ENCODE data around the gene CENPF.
"Not testable (repeated sequence)": the region's sequence is repeated elsewhere in the genome, so short reads cannot be mapped to it uniquely, and the experiment has no call there.

Gene CENPF

DNA sequence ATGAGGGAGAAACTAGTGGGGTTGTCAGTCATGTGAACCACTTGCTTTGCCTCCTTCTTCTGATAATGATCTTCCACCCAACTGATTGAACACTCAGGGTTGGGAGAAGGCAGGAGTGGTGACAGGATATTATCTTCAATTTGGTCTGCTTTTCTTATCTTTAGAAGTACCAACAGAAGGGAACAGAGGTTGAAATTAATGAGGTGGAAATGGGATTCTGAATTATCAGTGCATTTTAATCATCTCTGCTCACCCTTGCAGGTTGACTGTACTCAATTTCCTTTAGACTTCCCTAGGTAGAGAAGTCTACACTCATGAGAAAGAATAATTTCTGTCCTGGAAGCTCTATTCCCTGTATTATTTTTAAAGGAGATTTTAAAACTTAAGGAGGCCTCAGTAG lies 31.7 kb upstream of the CENPF start:
- Histone ChIP-seq H3K4me2 (ENCODE audit: low read length) (no peak overlapping the region), H3K9me2 (replicated peaks; ENCODE audit: control insufficient read depth, low read length) (no peaks in the 10 kb centered on the region), H3K4me3 (ENCODE audit: low read length) (no peak overlapping the region), H3K9me3 (ENCODE audit: control insufficient read depth, insufficient read depth, low read length) (peaks cover 4% of the 10 kb centered on the region; the same call in 1 of the 2 replicates), H3K79me2 (ENCODE audit: control insufficient read depth, low read length) (no peaks in the 10 kb centered on the region), H4K20me1 (ENCODE audit: control insufficient read depth, insufficient read depth, low read depth, low read length) (no peaks in the 10 kb centered on the region), H3K36me3 (ENCODE audit: control insufficient read depth, low read length) (no peaks in the 10 kb centered on the region), H3K27me3 (ENCODE audit: control insufficient read depth, low read length) (0 out of 2 replicates have a peak, but pooled peaks cover 3% of the 10 kb centered on the region), H3K4me1 (ENCODE audit: control insufficient read depth, low read length) (no peaks in the 10 kb centered on the region), H3F3A (ENCODE audit: control insufficient read depth, insufficient read depth) (no peaks in the 10 kb centered on the region), H3K27ac (ENCODE audit: low read depth, low read length) (no peak overlapping the region)
- TF ChIP-seq CTCF (IDR thresholded peaks at IDR 0.05; ENCODE audit: low read depth, low read length, poor library complexity, severe bottlenecking), result no peak
- TF ChIP-seq EZH2phosphoT487 (IDR thresholded peaks at IDR 0.05; ENCODE audit: borderline replicate concordance, low read length), result no peak

DNA sequence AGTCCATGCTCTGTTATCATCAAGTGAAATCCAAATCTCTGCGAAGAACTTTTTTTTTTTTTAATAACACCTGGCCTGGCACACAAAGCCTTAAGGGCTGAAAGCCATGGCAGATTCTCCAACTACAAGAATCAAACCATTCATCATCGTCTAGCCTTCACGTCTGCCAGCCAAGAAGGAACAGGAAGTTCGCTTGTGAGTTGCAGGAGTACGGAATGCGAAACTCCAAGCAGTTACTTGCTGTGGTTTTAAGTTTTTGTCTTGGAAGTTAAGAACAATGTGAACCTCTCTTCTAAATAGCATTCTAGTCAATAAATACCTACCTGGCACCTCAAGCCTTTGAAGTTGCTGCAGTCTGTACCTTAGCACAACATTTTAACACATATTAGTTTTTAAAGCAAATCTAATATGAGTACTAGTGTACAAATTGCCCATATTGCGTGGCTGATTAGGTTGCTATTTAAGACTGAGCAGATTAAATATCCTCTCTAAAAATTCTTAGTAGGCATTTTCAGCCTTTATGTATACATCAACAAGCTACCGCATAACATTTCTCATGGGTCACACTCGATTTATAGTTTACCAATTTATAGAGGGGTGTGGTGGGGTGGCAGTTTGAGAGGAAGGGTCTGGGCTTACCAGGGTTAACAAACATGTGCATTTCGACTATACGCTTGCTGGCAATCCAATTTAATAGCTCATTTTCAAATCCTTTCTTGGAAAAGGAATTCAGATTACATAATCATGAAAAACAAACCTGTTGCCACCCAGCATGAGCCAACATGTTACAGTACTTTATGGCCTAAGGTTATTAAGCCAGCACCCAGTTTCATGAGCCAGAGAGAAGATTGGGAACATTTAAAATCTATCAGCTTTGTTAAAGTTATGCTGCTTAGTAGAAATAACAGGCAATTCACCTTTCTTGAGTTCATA lies 29.3 kb upstream of the CENPF start:
- H3K4me2 ChIP-seq (ENCODE audit: low read length), result no peak overlapping the region
- peaks cover 4% of the 10 kb centered on the region; the same call in 1 of the 2 replicates for H3K9me3 ChIP-seq (ENCODE audit: control insufficient read depth, insufficient read depth, low read length)
- TF ChIP-seq EZH2phosphoT487 (IDR thresholded peaks at IDR 0.05; ENCODE audit: borderline replicate concordance, low read length) (no peak), CTCF (IDR thresholded peaks at IDR 0.05; ENCODE audit: low read depth, low read length, poor library complexity, severe bottlenecking) (no peak)
- no peaks in the 10 kb centered on the region for H3K79me2 ChIP-seq (ENCODE audit: control insufficient read depth, low read length)
- no peaks in the 10 kb centered on the region for H3K36me3 ChIP-seq (ENCODE audit: control insufficient read depth, low read length)
- no peaks in the 10 kb centered on the region for H3F3A ChIP-seq (ENCODE audit: control insufficient read depth, insufficient read depth)
- H3K9me2 ChIP-seq (replicated peaks; ENCODE audit: control insufficient read depth, low read length), result no peaks in the 10 kb centered on the region
- no peak overlapping the region for H3K4me3 ChIP-seq (ENCODE audit: low read length)
- H3K27ac ChIP-seq (ENCODE audit: low read depth, low read length), result no peak overlapping the region
- H4K20me1 ChIP-seq (ENCODE audit: control insufficient read depth, insufficient read depth, low read depth, low read length), result no peaks in the 10 kb centered on the region
- 0 out of 2 replicates have a peak, but pooled peaks cover 3% of the 10 kb centered on the region for H3K27me3 ChIP-seq (ENCODE audit: control insufficient read depth, low read length)
- no peaks in the 10 kb centered on the region for H3K4me1 ChIP-seq (ENCODE audit: control insufficient read depth, low read length)

GRCh38 chr1:214574598-214575411 lies 28.2 kb upstream of the CENPF start:
- no peak overlapping the region for H3K27ac ChIP-seq (ENCODE audit: low read depth, low read length)
- 0 out of 2 replicates have a peak, but pooled peaks cover 3% of the 10 kb centered on the region for H3K27me3 ChIP-seq (ENCODE audit: control insufficient read depth, low read length)
- no peaks in the 10 kb centered on the region for H3K36me3 ChIP-seq (ENCODE audit: control insufficient read depth, low read length)
- H3K9me3 ChIP-seq (ENCODE audit: control insufficient read depth, insufficient read depth, low read length), result peaks cover 4% of the 10 kb centered on the region; the same call in 1 of the 2 replicates
- TF ChIP-seq EZH2phosphoT487 (IDR thresholded peaks at IDR 0.05; ENCODE audit: borderline replicate concordance, low read length) (no peak), CTCF (IDR thresholded peaks at IDR 0.05; ENCODE audit: low read depth, low read length, poor library complexity, severe bottlenecking) (no peak)
- H3K4me1 ChIP-seq (ENCODE audit: control insufficient read depth, low read length), result peaks cover 5% of the 10 kb centered on the region; the same call in 1 of the 2 replicates
- H3K4me3 ChIP-seq (ENCODE audit: low read length), result no peak overlapping the region
- H3K79me2 ChIP-seq (ENCODE audit: control insufficient read depth, low read length), result no peaks in the 10 kb centered on the region
- H3K4me2 ChIP-seq (ENCODE audit: low read length), result no peak overlapping the region
- H4K20me1 ChIP-seq (ENCODE audit: control insufficient read depth, insufficient read depth, low read depth, low read length), result no peaks in the 10 kb centered on the region
- no peaks in the 10 kb centered on the region for H3K9me2 ChIP-seq (replicated peaks; ENCODE audit: control insufficient read depth, low read length)
- H3F3A ChIP-seq (ENCODE audit: control insufficient read depth, insufficient read depth), result no peaks in the 10 kb centered on the region

- not testable (repeated sequence) for H3K4me2 ChIP-seq (ENCODE audit: low read length); H3F3A ChIP-seq (ENCODE audit: control insufficient read depth, insufficient read depth); H4K20me1 ChIP-seq (ENCODE audit: control insufficient read depth, insufficient read depth, low read depth, low read length); H3K36me3 ChIP-seq (ENCODE audit: control insufficient read depth, low read length); H3K9me2 ChIP-seq (replicated peaks; ENCODE audit: control insufficient read depth, low read length); H3K4me1 ChIP-seq (ENCODE audit: control insufficient read depth, low read length); H3K4me3 ChIP-seq (ENCODE audit: low read length); H3K79me2 ChIP-seq (ENCODE audit: control insufficient read depth, low read length); H3K27me3 ChIP-seq (ENCODE audit: control insufficient read depth, low read length); H3K27ac ChIP-seq (ENCODE audit: low read depth, low read length); H3K9me3 ChIP-seq (ENCODE audit: control insufficient read depth, insufficient read depth, low read length)
Observed at GRCh38 chr1:214576120-214576519, 26.9 kb upstream of the CENPF start.
